ENCODE results near the gene USP31. TPM values are rescaled to one million over a fixed set of nuclear protein-coding genes. Genes with fewer than 3 reads are reported as not detected.

The USP31 gene
- total RNA-seq (2021) (13.3 to 17.4 TPM (median 13.7 TPM) in 3 replicates), Bru-seq, nascent RNA (percentile 78 among the genes with signal in this experiment)
- long read RNA-seq, experiment 1, full-length matches to known transcripts, result 12 of 41 reads
- long read RNA-seq, experiment 1, partial matches to known transcripts, result 14 of 41 reads
- long read RNA-seq, experiment 1, other reads (novel, unspliced or antisense), result 15 of 41 reads
- long read RNA-seq, experiment 2, full-length matches to known transcripts, result 2 of 7 reads
- long read RNA-seq, experiment 2, partial matches to known transcripts, result 2 of 7 reads
- long read RNA-seq, experiment 2, other reads (novel, unspliced or antisense), result 3 of 7 reads
- long read RNA-seq, experiment 3, result 0 reads

- ChIA-PET POLR2A (no interaction called here), CTCF (interaction anchor here (1.0 to 1.5 kb wide), 4 partner anchors 88 to 286 kb away, joined by 3 to 8 read pairs (median 4); no protein-coding TSS in a partner anchor)
- TF ChIP-seq MAX (CRISPR knock-in tag; IDR thresholded peaks at IDR 0.05), result peak; percentile 33; the same call in 1 of the 2 replicates
- TF ChIP-seq GABPB1 (CRISPR knock-in tag; IDR thresholded peaks at IDR 0.05), result peak; percentile 78
- peak; percentile 67; the same call in 1 of the 2 replicates for TF ChIP-seq SMAD3 (CRISPR knock-in tag; IDR thresholded peaks at IDR 0.05; ENCODE audit: borderline replicate concordance)
- no peak for TF ChIP-seq ZNF512 (CRISPR knock-in tag; IDR thresholded peaks at IDR 0.05; ENCODE audit: borderline replicate concordance)
- TF ChIP-seq E2F4 (CRISPR knock-in tag; IDR thresholded peaks at IDR 0.05; ENCODE audit: borderline replicate concordance, low read depth), result no peak
- TF ChIP-seq PRRX2 (CRISPR knock-in tag; IDR thresholded peaks at IDR 0.05), result 0 out of 2 replicates have a peak, but pooled peaks have one; percentile 37
- TF ChIP-seq FOXK1 (CRISPR knock-in tag; IDR thresholded peaks at IDR 0.05), result peak; percentile 76
- TF ChIP-seq TEAD1 (CRISPR knock-in tag; IDR thresholded peaks at IDR 0.05), result peak; percentile 69; the same call in 1 of the 2 replicates
- peak; percentile 34; the same call in 1 of the 2 replicates for TF ChIP-seq FOXP1 (CRISPR knock-in tag; IDR thresholded peaks at IDR 0.05; ENCODE audit: borderline replicate concordance)
- TF ChIP-seq USF1 (CRISPR knock-in tag; IDR thresholded peaks at IDR 0.05), result peak; percentile 94
- TF ChIP-seq ETV6 (CRISPR knock-in tag; IDR thresholded peaks at IDR 0.05), result peak; percentile 88
- peak; percentile 35; the same call in 1 of the 2 replicates for TF ChIP-seq E2F5 (CRISPR knock-in tag; IDR thresholded peaks at IDR 0.05)
- no peak for TF ChIP-seq ATF2 (CRISPR knock-in tag; IDR thresholded peaks at IDR 0.05; ENCODE audit: borderline replicate concordance, low read depth)
- TF ChIP-seq ZSCAN18 (CRISPR knock-in tag; IDR thresholded peaks at IDR 0.05), result 0 out of 2 replicates have a peak, but pooled peaks have one; percentile 20
- TF ChIP-seq SP1 (CRISPR knock-in tag; conservative IDR thresholded peaks at IDR 0.05), result peak; percentile 98
- TF ChIP-seq MXD4 (CRISPR knock-in tag; IDR thresholded peaks at IDR 0.05; ENCODE audit: borderline replicate concordance), result peak; percentile 54; the same call in 1 of the 2 replicates
- peak; percentile 56; the same call in 1 of the 2 replicates for TF ChIP-seq CREM (CRISPR knock-in tag; IDR thresholded peaks at IDR 0.05)
- TF ChIP-seq USF2 (CRISPR knock-in tag; IDR thresholded peaks at IDR 0.05), result peak; percentile 99
- 0 out of 2 replicates have a peak, but pooled peaks have one; percentile 67 for TF ChIP-seq ZNF671 (CRISPR knock-in tag; IDR thresholded peaks at IDR 0.05)
- no peak for TF ChIP-seq ATF1 (CRISPR knock-in tag; IDR thresholded peaks at IDR 0.05)
- TF ChIP-seq IRF2 (CRISPR knock-in tag; IDR thresholded peaks at IDR 0.05; ENCODE audit: borderline replicate concordance, low read depth), result no peak
- TF ChIP-seq RORB (CRISPR knock-in tag; IDR thresholded peaks at IDR 0.05), result no peak
- TF ChIP-seq FOXP4 (CRISPR knock-in tag; IDR thresholded peaks at IDR 0.05), result peak; percentile 85
- peaks cover 17% of the 10 kb centered on the region for H3K27me3 Mint-ChIP-seq (ENCODE audit: low read depth)
- ATAC-seq (peak; percentile 94), DNase-seq (ENCODE audit: low spot score) (peak; percentile 96)
- H3K9me3 Mint-ChIP-seq, result no peaks in the 10 kb centered on the region
- H3K4me3 Mint-ChIP-seq, result peak within 1 kb of the TSS; percentile 92
- H3K4me1 Mint-ChIP-seq, result peaks cover 44% of the 10 kb centered on the region
- peak within 1 kb of the TSS; percentile 60; the same call in 1 of the 2 replicates for H3K27ac Mint-ChIP-seq
- H3K36me3 Mint-ChIP-seq, result no peaks in the 10 kb centered on the region
Observed at GRCh38 chr16:23149267-23149992, at the start of gene USP31. Gene USP31 (minus strand): TSS chr16:23149452. CDS start chr16:23149270, 182 bp downstream.

Data from WTC11 (cell line).